Measurements from ENCODE around the gene LPIN3. TPM values are rescaled to one million over a fixed set of nuclear protein-coding genes. Genes with fewer than 3 reads are reported as not detected.

The LPIN3 gene
- total and polyA plus RNA-seq, 2 of the 8 experiments (the other 6 are each of a cell fraction or from before 2014, with no cell fraction given): 3.7 to 3.9 TPM

DNA sequence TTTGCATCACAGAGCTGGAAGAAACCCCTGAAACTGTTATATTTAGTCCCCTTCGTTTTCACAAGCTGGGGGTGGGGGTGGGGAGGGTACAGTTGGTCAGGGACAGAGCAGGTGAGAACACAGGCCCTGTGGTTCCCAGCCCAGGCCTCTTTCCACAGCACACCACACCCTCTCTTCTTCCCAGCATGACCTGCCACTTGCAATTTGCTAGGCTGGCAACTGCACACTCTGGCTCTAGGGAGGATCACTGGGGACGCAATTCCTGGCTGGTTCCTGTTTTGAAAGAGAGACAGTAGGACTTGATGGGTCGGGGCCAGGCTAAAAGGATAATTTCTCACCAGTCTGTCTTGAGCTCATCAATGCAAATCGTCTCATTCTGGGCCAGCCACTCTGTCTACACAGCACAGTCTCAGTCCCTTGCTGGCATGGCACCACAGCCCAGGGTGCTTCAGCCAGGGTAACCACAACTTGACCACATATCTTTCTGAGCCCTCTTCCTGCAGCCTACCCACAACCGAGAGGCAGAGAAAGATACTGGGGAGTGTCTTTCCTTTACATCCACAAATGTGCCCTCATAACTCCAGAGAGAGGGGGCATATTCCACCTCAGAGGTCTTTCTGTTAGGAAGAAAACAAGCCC lies 67.7 kb downstream of the LPIN3 start (continued):
- no peak for TF ChIP-seq TAF7 (optimal IDR thresholded peaks at IDR 0.05; ENCODE audit: borderline replicate concordance, low read depth, low read length)
- TF ChIP-seq SP4 (IDR thresholded peaks at IDR 0.05; ENCODE audit: low read length): no peak
- TF ChIP-seq CEBPB (IDR thresholded peaks at IDR 0.05; ENCODE audit: low read depth, low read length): no peak
- no peak for TF ChIP-seq MAFK (IDR thresholded peaks at IDR 0.05; ENCODE audit: low read depth, low read length)
- no peak for TF ChIP-seq RNF2 (IDR thresholded peaks at IDR 0.05; ENCODE audit: borderline replicate concordance, low read depth, low read length, missing control alignments, poor library complexity, severe bottlenecking)

All from H1 (cell line).